GM18858 (cell line): ENCODE measurements around the gene TLE6.
"Not testable (repeated sequence)": the region's sequence is repeated elsewhere in the genome, so short reads cannot be mapped to it uniquely, and the experiment has no call there.

Source experiments
- ATAC-seq: cut with Tn5 transposase; IDR thresholded peaks from one replicate; pipeline ENCODE4 v1.9.1; 2021; ENCODE audit not compliant: unreplicated experiment

Gene TLE6

DNA sequence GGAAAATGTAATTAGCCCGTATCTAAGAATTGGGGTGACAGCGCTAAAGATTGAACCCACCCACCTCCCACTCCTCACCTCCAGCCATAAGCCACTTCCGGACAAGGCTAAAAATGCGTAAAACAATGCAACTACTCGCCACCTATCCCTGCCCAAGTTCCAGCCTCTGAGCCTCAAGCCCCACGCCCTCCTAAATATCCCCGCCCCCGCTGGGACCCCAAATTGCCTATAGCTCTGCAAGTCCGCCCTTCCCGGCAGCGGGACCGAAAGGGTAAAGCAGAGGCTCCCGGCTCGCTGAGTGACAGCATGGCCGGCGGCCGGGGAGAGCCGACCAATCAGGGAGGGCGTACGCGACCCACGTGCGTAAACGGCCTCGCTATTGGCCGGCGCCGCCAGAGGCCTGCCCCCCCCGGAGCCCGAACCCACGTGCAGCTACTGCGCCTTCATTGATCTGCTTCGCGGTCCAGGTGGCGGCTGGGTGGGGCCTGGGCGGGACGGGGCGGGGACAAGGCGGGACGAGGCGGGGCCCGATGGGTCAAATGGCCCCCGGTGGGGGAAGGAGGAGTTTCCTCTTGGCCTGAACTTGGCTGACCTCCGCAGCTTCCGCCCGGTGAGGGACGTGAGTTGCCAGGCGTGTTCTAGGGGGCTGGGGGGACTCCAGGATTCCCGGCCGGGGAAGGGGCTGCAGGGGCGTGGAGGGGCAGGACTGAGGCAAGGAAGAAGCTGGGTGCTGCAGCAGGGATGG is at the start of gene TLE6:
TSS of gene TLE6 (plus strand) at position 564 of the 745 bp plus-strand sequence. CDS start 670 bp downstream, outside the sequence.
- ATAC-seq = peak; percentile 86

DNA sequence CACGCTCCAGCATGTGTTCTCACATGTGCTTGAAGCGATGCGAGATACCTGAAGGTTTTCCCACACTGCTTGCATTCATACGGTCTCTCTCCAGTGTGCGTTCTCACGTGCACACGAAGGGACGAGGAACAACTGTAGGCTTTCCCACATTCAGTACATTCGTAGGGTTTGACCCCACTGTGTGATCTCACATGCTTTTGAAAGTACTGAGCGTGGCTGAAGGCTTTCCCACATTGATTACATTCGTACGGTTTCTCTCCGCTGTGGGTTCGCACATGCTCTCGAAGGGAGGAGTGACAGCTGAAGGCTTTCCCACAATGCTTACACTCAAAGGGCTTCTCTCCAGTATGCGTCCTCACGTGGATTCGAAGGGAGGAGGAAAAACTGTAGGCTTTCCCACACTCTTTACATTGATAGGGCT is 43.9 kb upstream of the TLE6 start:
- no peak for ATAC-seq

DNA sequence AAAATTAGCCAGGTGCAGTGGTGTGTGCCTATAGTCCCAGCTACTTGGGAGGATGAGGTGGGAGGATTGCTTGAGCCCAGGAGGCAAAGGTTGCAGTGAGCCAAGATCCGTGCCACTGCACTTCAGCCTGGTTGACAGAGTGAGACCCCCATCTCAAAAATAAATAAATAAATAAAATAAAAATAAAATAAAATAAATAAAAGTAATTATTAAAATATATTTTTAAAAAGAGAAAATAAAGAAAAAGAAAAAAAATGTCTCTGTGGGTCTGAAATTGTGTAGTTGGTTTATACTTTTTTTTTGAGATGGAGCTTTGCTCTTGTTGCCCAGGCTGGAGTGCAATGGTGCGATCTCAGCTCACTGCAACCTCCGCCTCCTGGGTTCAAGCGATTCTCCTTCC is 41.5 kb upstream of the TLE6 start:
- not testable (repeated sequence) for ATAC-seq

DNA sequence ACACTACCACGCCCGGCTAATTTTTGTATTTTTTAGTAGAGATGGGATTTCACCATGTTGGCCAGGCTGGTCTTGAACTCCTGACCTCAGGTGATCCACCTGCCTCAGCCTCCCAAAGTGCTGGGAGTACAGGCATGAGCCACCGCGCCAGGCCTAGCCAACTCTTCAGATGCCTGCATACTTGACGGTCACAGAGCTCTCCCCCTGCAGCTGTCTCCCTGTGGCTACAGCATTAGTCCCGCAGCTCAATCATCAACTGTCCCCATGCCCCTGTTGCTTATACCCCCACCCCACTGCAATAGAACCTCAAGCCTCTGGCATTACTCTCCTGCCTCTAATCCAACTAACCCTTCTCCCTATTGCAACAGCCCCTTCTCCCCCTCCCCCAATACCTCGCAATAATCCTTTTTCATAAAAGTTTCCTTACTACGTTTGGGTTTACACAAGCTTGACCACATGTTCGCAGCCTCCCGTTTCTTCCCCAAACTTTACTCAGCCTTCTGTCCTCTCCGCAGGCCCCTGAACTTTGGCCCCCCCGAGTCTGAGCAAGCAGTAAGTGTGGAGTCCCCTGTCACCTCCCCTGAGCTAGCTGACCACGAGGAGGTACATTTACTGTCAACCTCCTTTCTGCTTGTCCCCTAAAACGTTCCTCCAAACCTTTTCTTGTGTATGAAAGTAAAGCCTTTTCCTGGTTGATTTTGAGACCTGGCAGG is 34.3 kb upstream of the TLE6 start:
- no peak for ATAC-seq

DNA sequence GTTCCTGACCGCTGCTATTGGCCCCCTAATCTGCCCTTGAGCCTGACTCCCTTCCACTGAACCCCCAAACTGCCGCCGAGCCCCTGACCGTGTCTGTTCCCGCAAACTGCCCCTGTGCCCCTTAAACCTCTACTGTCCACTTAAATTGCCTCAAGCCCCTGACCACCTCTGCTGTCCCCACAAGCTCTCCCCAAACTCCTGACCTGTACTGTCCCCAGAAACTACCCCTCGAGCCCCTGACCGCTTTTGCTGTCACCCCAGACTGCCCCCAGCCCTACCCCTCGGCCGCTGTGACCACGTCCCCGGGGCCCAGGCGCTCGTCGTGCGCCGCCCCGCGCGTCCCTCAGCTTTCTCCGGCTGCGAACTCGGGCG is 33.0 kb upstream of the TLE6 start:
- no peak for ATAC-seq

DNA sequence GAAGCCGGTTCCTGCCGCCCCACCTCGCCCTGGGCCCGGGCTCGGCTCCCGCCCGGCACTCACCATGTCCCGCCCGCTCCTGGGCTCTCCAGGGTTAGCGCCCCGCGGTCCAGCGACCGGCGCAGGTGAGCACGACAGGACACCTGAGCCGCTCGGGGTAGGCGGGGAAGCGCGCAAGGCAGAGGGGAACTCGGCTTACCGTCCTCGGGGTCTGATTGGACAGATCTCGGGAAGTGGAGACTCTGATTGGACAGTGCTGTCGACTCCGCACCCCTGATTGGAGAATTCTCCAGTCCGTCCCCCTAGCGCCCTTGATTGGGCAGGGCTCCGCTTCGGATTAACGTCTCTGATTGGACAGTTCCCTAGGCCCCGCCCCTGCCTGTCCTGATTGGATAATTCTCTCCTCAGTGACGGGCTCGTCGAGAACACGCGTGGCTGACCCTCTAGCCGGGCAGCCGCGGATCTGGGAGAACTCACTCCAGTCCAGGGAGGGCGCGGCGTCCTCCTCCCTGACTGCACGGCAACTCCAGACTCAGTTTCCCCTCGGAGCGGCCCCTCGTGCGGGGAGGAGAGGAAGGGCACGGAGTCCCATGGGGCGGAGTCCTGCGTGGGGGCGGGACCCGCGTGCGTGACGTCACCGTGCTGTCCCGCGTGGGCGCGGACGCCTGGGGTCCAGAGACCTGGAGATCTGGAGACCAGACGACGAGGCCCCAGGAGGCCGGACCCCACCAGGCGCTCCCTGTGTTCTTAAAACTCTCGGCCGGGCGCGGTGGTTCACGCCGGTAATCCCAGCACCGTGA is 32.4 kb upstream of the TLE6 start, which contains the start of gene ZNF77:
TSS of gene ZNF77 (minus strand) at position 197 of the 800 bp plus-strand sequence. CDS start at position 66, 131 bp downstream.
- ATAC-seq = peak; percentile 85

DNA sequence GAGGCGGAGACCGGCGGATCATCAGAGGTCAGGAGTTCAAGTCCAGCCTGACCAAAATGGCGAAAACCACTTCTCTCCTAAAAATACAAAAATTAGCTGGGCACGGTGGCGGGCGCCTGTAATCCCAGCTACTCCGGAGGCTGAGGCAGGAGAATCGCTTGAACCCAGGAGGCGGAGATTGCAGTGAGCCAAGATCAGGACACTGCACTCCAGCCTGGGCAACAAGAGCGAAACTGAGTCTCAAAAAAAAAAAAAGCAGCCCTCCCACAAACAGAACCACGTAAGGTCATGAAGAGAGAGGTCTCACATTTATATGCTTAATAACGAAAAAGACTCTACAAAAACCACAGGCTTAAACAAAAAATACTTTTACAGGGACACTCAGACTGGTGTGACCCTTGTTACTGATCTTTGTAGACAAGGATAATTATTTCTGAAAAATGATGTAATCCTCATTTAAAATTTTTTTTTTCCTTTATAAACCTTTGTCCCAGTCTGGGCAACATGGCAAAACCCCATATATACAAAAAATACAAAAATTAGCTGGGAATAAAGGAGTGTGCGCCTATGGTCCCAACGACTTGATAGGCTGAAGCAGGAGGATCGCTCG is 31.7 kb upstream of the TLE6 start:
- ATAC-seq = no peak

DNA sequence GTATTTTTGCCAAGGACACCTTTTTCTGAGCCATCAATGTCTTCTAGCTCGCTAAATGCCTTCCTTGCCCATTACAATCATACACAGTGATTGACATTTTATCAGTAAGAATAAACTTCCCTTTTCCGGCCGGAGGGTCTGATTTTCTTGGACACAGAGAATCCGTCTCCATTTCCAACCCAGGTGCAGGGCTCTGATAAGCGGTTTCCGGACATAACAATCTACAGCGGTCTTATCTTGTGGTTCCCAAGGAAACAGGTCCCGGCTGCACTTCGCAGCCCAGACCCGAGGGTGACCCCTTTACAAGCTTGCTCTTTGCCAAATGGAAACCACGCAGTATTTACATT is 27.5 kb upstream of the TLE6 start:
- ATAC-seq = no peak

DNA sequence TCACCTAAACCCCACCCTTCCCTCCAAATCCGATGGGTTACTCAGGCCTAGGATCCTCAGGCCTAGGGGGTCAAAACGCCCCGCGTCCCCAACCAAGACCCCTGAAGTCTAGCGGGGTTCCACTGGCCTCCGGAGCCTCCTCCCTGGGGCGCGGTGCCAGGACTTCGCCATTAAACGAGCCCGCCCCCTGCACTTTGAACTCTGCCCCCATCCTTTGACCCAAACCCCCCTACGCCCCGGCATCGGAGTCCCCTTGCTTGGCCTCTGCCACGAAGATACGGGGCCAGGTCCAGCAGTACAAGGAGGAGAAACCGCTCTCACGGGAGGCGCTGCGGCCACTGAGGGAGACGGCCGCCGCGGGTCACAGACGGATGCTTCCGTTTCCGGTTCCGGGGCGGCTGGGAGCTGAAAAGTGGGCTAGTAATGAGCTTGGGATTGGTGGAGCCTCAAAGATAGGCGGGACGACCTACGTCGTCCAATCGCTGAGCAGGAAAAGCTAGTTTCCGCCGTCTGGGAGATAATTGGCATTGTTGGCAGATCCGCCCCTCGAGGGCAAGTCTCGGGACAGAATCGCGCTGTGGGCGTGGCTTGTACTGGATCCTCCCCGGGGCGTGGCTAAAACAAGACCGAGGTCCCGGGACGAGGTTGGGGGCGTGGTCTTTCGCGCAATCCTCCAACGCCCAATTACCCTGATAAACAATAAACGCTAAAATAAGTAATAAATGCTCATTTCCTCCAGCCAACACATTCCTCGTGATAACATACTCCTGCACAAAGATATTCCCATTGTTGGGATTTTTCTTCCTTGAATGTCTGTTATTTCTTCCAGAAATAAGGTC is 26.9 kb upstream of the TLE6 start:
- ATAC-seq = peak; percentile 80

DNA sequence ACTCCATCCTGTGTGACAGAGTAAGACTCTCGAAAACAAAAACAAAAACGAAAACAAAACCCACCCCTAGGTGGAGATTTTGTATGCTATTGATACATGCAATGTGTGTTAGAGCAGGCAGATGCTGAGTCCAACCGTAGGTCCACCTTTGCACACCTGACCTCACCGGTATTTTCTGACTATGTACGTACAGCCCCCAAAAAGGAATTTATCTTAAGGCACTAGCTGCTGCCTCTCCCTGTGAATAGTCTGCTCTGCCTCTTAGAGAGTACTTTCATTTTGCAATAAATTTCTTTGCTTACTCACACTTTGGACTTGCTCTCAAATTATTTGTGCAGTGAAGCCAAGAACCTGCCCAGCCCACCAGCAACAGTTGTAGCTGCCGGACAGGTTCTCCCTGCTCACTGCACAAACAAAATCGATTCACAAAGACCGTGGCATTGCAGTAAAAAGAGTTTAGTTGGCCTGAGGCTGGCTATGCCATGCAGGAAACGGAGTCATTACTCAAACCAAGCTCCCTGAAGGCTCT is 24.3 kb upstream of the TLE6 start:
- ATAC-seq = no peak

DNA sequence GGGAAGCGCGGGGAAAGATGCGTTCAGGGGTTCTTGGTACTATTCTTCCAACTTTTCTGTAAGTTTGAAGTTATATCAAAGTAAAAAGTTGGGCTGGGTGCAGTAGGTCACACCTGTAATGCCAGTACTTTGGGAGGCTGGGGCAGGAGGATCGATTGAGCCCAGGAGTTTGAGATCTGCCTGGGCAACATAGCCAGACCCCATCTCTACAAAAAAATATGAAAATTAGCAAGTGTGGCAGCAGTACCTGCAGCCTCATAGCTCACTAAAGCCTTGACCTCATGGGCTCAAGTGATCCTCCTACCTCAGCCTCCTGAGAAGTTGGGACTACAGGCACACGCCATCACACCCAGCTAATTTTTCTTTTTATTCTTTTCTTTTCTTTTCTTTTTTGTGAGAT is 20.2 kb upstream of the TLE6 start:
- ATAC-seq = no peak

DNA sequence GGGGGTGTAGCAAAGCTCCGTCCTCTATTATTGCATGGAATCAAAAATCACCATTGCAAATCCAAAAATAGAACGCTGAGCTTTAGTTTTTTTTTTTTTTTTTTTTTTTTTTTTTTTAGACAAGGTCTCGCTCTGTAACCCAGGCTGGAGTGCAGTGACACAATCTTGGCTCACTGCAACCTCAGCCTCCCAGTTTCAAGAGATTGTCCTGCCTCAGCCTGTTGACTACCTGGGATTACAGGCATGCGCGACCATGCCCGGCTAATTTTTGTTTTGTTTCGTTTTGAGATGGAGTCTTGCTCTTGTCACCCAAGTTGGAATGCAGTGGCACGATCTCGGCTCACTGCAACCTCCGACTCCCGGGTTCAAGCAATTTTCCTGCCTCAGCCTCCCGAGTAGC is 17.2 kb upstream of the TLE6 start:
- no peak for ATAC-seq

DNA sequence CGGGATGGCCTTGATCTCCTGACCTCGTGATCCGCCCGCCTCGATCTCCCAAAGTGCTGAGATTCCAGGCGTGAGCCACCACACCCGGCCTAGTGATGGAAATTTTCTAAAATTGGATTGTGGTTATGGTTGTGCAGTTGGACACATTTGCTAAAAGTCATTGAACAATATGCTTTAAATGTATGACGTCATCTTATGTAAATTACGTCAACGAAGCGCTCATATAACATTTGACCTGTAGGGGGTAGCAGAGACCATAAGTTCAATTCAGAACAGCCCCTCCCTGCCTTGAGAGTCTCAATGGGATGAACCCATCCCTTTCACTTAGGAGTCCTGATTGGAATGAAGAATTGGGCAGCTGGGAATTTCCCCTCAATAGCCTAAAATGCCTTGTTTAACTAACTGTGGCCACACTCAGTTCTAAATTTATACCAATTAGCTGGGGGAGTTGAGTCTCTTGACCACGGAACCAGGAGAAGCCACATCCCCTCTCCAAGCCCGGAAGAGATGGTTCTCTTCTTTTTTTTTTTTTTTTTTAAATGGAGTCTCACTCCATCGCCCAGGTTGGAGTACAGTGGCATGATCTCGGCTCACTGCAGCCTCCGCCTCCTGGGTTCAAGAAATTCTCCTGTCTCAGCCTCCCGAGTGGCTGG is 15.2 kb upstream of the TLE6 start:
- ATAC-seq = no peak

DNA sequence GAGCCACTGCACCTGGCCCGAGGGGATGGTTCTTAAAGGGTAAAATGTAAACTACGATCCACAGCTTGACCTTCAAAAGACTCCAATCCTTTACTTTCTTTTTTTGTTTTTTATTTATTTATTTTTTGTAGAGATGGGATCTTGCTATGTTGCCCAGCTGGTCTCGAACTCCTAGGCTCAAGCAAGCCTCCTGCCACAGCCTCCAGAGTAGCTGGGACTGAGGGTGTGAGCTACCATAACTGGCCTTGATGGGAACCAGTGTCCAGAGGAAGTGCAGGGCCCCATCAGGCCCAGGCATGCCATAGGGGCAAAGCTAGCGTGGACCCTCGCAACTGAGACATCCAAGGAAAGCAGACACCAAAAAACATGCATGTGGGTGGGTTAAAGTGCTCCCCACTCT is 14.2 kb upstream of the TLE6 start:
- no peak for ATAC-seq

DNA sequence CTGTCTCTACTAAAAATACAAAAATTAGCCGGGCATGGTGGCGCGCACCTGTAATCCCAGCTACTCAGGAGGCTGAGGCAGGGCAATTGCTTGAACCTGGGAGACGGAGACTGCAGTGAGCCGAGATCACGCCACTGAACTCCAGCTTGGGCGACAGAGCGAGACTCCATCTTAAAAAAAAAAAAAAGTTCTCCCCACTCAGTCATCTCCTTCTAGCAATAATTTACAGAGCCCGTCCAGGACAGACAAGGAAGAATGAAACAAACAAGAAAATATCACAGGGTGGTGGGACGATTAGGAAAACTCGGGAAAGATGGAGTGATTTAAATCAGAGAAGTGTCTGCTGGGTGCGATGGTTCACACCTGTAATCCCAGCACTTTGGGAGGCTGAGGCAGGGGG is 13.7 kb upstream of the TLE6 start:
- ATAC-seq = not testable (repeated sequence)

DNA sequence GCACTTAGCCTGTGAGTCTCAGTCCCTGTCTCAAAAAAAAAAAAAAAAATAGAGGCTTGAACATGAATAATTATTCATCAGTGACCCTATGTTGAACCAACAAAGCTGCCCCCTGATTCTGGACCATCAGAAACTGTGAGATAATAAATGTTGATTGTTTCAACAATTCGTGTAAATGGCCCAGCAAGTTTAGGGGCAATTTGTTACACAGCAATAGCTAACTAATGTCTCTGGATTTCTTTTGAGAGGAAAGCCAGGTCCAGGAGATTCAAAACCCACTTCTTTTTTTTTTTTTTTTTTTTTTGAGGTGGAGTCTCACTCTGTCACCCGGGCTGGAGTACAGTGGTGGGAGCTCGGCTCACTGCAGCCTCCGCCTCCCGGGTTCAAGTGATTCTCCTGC is 12.5 kb upstream of the TLE6 start:
- no peak for ATAC-seq

DNA sequence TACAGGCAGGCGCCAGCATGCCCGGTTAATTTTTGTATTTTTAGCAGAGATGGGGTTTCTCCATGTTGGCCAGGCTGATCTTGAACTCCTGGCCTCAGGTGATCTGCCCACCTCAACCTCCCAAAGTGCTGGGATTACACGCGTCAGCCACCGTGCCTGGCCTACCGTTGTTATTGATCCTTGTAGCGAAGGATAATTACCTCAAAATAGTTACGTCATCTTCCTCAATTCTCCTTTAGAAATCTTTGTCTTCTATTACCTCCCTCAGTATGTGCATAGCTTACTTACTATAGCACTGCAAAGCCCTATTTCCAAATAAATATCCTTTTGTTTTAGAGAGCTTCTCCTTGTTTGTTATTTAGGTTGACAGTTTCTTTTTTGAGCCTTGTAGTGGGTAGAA is 9.4 kb upstream of the TLE6 start:
- ATAC-seq = no peak

DNA sequence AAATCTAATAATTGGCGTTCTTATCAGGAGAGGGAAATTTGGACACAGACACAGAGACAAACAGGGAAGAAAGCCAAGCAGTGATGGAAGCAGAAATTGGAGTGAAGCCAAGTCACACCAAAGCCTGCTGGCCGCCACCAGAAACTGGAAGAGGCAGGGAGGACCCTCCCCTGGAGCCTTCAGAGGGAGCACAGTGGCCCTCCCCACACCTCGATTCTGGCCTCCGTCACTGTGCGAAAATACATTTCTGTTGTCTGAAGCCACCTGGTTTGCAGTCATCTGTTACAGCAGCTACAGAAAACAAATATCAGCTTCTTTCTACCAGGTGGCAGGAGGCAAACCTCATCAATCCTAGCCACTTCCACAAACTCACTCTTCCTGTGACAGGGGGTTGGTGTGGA is 8.3 kb upstream of the TLE6 start:
- no peak for ATAC-seq

DNA sequence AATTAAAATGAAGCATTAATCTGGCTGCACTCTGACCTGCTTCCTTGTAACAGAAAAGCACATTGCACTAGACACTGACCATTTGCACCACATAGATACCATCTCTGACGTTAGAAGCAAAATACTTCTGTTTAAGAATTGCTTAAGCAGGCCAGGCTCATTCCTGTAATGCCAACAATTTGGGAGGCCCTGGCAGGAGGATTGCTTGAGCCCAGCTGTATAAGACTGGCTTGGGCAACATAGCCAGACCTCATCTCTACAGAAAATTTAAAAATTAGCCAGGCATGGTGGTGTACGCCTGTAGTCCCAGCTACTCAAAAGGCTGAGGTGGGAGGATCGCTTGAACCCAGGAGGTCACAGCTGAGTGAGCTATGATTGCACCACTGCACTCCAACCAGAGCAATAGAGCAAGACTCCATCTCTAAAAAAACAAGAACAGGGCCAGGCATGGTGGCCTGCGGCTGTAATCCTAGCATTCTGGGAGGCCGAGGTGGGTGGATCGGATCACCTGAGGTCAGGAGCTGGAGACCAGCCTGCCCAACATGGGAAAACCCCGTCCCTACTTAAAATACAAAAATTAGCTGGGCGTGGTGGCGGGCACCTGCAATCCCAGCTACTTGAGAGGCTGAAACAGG is 7.0 kb upstream of the TLE6 start:
- no peak for ATAC-seq
